DMS 273 treated with DMSO at 0.1 percent for 48 hours (cell line): Measurements from ENCODE around the gene TMC1.
"Not testable (repeated sequence)": the region's sequence is repeated elsewhere in the genome, so short reads cannot be mapped to it uniquely, and the experiment has no call there.

Source experiments
- DNase-seq: peaks from one replicate; lab custom pipeline; 2025; lab: John Stamatoyannopoulos, UW

The TMC1 gene

GRCh38 chr9:72526901-72527800, 5.7 kb downstream of the TMC1 start:
- peak; percentile 47 for DNase-seq

- no peak for DNase-seq
These were observed 6.4 kb downstream of the TMC1 start for GRCh38 chr9:72527801-72528195.

- no peak for DNase-seq
These were observed 8.1 kb downstream of the TMC1 start for GRCh38 chr9:72529531-72529930.

DNA sequence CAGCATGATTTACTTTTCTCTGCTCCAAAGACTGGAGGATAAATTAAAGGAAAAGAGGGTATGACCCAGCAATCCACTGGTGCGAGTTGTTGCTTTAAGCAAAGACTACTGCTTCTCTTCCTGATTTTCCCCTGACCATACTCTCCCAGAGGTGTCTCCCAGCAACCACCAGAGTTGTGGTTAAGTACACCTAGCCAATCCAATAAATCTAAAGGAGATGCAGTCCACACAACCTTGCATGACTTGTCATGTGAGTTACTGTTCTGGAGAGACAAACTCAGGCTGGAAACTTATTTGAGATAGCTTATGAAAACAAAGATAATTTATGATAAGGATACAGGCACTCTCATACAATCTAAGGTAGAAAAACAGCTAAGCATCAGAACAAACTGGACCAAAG, 11.9 kb downstream of the TMC1 start:
- DNase-seq: no peak

DNA sequence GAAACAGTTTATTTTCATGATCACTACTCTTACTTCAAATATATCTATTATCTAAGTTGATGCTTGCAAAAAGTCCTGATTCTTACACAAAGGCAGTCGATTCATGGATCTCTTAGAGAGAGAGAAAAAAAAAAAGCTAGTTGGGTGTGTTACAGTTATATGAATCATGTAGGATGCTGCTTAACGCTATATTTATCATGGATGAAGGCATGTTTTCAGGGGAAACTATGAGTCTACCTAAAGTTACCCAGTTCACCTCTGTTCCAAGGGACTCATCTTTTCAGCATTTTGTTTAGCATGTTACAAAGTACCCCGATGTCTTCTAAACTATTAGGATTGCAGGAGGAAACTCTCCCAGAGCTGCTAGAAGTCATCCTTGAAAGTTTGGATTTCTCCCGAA, 13.5 kb downstream of the TMC1 start:
- no peak for DNase-seq

DNA sequence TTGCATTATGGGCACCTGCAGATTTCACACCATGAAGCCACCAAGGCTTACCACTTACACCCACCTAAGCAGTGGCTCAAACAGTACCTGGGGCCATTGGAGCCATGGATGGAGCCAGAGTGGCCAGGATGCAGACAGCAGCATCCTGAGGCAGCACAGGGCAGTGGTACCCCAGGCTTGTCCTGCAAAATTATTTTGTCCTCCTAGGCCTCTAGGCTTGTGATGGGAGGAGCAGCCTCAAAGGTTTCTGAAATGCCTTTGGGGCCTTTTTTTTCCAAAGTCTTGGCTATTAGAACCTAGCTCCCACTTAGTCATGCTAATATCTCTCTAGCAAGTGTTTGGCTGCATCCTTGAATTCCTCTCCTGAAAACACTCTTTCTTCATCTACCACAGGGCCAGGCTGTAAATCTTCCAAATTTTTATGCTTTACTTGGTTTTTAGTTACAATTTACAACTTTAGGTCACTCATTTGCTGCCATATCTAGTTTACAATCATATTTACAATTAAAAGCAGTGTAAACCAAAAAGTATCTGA, 15.7 kb downstream of the TMC1 start:
- no peak for DNase-seq

- no peak for DNase-seq
These were observed 16.3 kb downstream of the TMC1 start for GRCh38 chr9:72537671-72538070.

GRCh38 chr9:72538921-72539702, 17.7 kb downstream of the TMC1 start:
- no peak for DNase-seq

DNA sequence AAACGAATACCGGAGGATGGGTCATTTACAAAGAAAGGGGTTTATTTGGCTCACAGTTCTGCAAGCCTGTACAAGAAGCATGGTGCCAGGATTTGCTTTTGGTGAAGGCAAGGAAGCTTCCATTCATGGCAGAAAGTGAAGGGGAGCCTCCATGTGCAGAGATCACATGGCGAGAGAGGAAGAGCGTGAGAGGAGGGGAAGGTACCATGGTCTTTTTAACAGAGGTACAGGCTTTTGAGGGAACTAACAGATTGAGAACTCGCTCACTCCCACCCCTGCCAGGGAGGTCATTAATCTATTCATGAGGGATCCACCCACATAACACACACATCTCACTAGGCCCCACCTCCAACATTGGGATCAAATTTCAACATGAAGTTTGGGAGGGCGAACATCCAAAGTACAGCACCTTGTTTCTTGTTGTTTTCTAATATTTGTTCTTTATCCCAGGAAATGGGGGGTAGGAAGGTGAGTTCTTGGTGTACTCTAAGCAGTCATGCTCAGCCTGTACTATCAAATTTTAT, 18.5 kb downstream of the TMC1 start:
- peak; percentile 31 for DNase-seq

- no peak for DNase-seq
These were observed 19.0 kb downstream of the TMC1 start for GRCh38 chr9:72540348-72540873.

DNA sequence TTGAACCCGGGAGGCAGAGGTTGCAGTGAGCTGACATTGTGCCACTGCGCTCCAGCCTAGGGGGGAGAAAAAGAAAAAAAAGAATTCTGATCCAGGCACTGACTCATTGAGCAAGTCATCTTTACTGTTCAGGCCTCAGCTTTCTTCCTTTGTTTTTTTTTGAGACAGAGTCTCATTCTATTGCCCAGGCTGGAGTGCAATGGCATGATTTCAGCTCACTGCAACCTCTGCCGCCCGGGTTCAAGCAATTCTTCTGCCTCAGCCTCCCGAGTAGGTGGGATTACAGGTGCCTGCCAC, 21.1 kb downstream of the TMC1 start:
- not testable (repeated sequence) for DNase-seq

DNA sequence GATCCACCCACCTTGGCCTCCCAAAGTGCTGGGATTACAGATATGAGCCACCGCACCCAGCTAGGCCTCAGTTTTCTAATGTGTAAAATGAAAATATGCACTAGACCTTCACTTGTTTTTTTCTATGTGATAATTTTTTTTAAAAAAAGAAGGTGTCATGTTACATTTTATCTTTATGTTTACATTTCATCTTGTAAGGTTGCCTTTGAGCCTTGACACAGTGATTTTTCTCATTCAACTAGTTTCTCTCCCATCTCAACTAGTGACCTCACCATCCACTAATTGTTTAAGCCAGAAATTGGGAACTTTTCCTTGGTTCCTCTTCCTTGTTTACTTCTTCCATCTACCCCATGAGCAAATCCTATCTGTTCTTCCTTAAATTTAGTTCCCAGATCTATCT, 21.5 kb downstream of the TMC1 start:
- no peak for DNase-seq

DNA sequence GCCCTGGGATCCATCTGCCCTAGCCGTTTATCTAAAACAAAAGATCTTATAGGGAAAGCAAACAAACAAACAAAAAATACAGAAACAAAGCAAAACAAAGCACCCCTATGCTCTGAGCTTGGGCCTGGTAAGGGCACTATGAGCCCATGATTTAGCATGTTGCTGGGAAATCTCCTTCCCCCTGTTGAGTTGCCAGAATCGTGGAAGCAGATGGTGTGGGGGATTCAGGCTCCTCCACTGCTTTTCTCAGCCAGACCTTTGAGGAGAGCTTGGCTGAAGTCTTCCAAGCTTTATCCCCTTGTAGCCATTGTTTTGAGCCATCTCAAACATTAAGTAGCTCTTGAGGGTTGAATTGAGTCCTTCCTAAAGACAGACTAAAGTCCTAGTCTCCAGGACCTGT, 29.9 kb downstream of the TMC1 start:
- DNase-seq: peak; percentile 32

DNA sequence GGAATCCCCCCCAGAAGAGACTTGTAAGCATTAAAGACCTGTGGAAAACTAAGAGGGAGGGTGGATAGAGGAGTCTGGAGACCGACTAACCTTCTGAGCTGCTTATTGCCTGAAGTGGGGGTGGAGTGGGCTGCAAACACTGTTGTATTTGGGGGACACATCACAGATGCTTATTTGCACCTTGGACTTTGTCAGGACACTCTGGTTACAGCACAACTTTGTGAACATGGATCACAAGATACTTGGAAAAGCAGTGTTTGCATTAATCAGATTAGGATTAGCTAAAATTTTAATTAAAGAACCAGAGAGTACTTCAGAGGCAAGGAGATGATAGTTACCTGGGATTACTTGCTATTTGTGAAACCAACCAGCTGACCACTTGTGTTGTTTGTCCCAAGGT, 30.9 kb downstream of the TMC1 start:
- DNase-seq: no peak

DNA sequence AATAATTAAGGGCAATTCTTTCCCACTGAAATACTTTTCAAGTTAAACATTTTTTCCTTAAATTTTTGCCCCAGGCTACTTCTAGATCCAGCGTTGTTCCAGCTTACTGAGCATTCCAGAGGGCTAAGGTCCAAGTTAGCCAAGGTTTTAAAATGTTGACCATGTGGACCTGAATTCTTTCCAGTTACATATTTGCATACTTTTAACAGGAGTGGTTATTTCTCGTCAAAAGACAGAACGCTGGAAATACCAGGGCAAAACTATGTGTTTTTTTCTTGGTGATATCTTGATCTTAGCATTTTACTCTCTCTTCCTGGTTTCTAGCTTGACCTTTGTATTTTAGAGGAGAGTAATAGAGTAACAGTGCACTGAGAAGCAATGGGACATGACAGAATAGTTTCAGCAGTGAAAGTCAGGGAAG, 32.8 kb downstream of the TMC1 start:
- no peak for DNase-seq

GRCh38 chr9:72557549-72557948, 36.1 kb downstream of the TMC1 start:
- no peak for DNase-seq

GRCh38 chr9:72560086-72560485, 38.7 kb downstream of the TMC1 start:
- DNase-seq: no peak

DNA sequence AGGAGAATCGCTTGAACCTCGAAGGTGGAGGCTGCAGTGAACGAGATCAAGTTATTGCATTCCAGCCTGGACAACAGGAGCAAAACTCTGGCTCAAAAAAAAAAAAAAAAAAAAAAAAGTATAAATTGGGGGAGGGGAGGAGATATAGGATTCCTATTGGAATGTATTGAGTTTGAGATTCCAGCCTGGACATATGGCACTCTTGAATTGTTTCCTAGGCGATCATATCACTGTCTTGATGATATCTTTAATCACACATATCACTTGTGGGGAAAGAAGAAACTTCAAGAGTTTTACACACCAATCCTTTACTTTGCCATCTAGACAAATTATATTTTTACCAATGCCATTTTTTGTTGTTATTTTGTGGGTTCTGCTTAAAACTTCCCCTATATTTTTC, 42.4 kb downstream of the TMC1 start:
- no peak for DNase-seq

- no peak for DNase-seq
These were observed 43.3 kb downstream of the TMC1 start for GRCh38 chr9:72564479-72565281.

DNA sequence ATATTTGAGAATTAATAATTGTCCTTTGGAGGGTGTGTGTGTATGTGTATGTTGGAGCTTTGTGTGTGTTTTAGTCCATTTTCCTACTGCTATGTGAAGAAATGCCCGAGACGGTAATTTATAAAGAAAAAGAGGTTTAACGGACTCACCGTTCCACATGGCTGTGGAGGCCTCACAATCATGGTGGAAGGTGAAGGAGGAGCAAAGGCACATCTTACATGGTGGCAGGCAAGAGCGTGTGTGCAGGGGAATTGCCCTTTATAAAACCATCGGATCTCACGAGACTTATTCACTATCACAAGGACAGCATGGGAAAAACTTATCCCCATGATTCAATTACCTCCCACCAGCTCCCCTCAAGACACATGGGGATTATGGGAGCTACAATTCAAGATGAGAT, 44.1 kb downstream of the TMC1 start:
- no peak for DNase-seq

GRCh38 chr9:72574156-72574810, 52.9 kb downstream of the TMC1 start:
- no peak for DNase-seq
